Activated CD8-positive, alpha-beta T cell treated with anti-CD3 and anti-CD28 coated beads for 36 hours (primary cell): ENCODE data around the gene AP4E1. TPM values are rescaled to one million over a fixed set of nuclear protein-coding genes. Genes with fewer than 3 reads are reported as not detected.

Experiments used
- ATAC-seq: fragments of 200-7000 bp; cut with Tn5 transposase; one replicate; pipeline ENCODE4 v1.10.0; 2021; ENCODE audit warnings: mild to moderate bottlenecking, moderate library complexity
- CTCF ChIA-PET: fragments of 350-600 bp; sonication (Branson Sonifier 250); formaldehyde crosslinking; loops from one replicate; lab custom pipeline; 2021; ENCODE audit warnings: antibody characterized with exemption; lab: Charles Lee
- POLR2A ChIA-PET: fragments of 350-600 bp; sonication (Branson Sonifier 250); formaldehyde crosslinking; loops from one replicate; lab custom pipeline; 2021; ENCODE audit warnings: antibody characterized with exemption; lab: Charles Lee
- DNase-seq: peaks from one replicate; pipeline ENCODE4 v3.0.0-alpha.2; 2020
- H3K27ac Mint-ChIP-seq: one replicate; pipeline ENCODE4 v1.8.0; 2021; ENCODE audit warnings: mild to moderate bottlenecking, mixed read lengths
- H3K27me3 Mint-ChIP-seq: one replicate; pipeline ENCODE4 v1.8.0; 2021; ENCODE audit warnings: mixed read lengths
- H3K36me3 Mint-ChIP-seq: one replicate; pipeline ENCODE4 v1.8.0; 2021; ENCODE audit warnings: low read depth, mixed read lengths
- H3K4me1 Mint-ChIP-seq: one replicate; pipeline ENCODE4 v1.8.0; 2021; ENCODE audit warnings: low read depth, mixed read lengths
- H3K4me3 Mint-ChIP-seq: one replicate; pipeline ENCODE4 v1.8.0; 2021; ENCODE audit warnings: mild to moderate bottlenecking, moderate library complexity, mixed read lengths
- H3K9me3 Mint-ChIP-seq: one replicate; pipeline ENCODE4 v1.8.0; 2021; ENCODE audit warnings: mixed read lengths
- intact Hi-C: fragments of 100-400 bp; cut with micrococcal nuclease; formaldehyde crosslinking; loops from one replicate; pipeline ENCODE4 v1.10.0; 2022
- total RNA-seq, 2 experiments: library from RNA; stranded (reverse); gene quantifications; one replicate each; pipeline ENCODE4 v1.2.3, GENCODE V29; 2021
- TF ChIP-seq, protein P1 (sequence below): fragments of 200-600 bp; IDR thresholded peaks from one replicate; pipeline ENCODE4 v1.8.0; 2022; ENCODE audit warnings: antibody characterized with exemption, mild to moderate bottlenecking

AP4E1 gene
- total RNA-seq, 2 experiments from 2014 or later, result 16.6 TPM

DNA sequence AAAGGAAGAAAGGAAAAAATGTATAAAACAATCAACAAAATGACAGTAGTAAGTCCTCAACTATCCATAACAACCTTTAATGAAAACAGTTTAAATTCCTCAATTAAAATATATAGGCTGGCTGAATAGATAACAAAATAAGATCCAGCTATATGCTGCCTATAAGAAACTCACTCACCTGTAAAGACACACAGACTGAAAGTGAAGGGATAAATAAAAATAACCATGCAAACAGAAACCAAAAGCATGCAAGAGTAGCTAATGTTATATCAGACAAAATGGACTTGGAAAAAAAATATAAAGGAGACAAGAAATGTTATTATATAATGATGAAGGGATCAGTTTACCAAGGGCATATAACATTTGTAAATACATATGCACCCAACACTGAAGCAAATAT is 51.2 kb downstream of the AP4E1 start:
- TF ChIP-seq, protein P1, sequence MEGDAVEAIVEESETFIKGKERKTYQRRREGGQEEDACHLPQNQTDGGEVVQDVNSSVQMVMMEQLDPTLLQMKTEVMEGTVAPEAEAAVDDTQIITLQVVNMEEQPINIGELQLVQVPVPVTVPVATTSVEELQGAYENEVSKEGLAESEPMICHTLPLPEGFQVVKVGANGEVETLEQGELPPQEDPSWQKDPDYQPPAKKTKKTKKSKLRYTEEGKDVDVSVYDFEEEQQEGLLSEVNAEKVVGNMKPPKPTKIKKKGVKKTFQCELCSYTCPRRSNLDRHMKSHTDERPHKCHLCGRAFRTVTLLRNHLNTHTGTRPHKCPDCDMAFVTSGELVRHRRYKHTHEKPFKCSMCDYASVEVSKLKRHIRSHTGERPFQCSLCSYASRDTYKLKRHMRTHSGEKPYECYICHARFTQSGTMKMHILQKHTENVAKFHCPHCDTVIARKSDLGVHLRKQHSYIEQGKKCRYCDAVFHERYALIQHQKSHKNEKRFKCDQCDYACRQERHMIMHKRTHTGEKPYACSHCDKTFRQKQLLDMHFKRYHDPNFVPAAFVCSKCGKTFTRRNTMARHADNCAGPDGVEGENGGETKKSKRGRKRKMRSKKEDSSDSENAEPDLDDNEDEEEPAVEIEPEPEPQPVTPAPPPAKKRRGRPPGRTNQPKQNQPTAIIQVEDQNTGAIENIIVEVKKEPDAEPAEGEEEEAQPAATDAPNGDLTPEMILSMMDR, result no peak
- Mint-ChIP-seq H3K36me3 (peaks cover 92% of the 10 kb centered on the region), H3K27me3 (no peaks in the 10 kb centered on the region), H3K4me3 (no peak overlapping the region), H3K9me3 (peaks cover 45% of the 10 kb centered on the region), H3K4me1 (no peaks in the 10 kb centered on the region), H3K27ac (no peak overlapping the region)
- ChIA-PET POLR2A (no interaction called here), CTCF (no interaction called here)
- intact Hi-C loops, result no loop called here
- no peak for ATAC-seq
- DNase-seq, result no peak

DNA sequence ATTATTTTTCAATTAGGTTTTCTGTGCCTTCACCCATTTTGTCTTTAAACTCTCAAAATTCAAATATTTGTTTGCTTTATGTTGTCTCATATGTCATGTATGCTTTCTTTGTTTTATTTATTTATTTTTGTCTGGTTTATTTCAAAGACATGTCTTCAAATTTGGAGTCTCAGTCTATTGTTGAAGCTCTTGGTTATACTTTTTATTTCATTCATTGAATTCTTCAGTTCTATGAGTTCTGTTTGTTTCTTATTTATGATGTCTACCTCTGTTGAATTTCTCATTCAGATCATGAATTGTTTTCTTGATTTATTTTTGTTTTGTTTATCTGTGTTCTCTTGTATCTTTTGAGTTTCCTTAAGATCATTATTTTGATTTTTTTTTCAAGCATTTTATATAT is 55.6 kb downstream of the AP4E1 start:
- POLR2A ChIA-PET, result no interaction called here
- H3K27me3 Mint-ChIP-seq, result no peaks in the 10 kb centered on the region
- no peaks in the 10 kb centered on the region for H3K4me1 Mint-ChIP-seq
- intact Hi-C loops, result no loop called here
- H3K9me3 Mint-ChIP-seq, result peaks cover 63% of the 10 kb centered on the region
- H3K36me3 Mint-ChIP-seq, result peaks cover 81% of the 10 kb centered on the region
- no peak overlapping the region for H3K4me3 Mint-ChIP-seq
- TF ChIP-seq, protein P1, result no peak
- CTCF ChIA-PET, result interaction anchor here (0.6 kb wide), 1 partner anchor 309 kb away, joined by 3 read pairs; no protein-coding TSS in a partner anchor
- DNase-seq, result no peak
- ATAC-seq, result no peak
- no peak overlapping the region for H3K27ac Mint-ChIP-seq

DNA sequence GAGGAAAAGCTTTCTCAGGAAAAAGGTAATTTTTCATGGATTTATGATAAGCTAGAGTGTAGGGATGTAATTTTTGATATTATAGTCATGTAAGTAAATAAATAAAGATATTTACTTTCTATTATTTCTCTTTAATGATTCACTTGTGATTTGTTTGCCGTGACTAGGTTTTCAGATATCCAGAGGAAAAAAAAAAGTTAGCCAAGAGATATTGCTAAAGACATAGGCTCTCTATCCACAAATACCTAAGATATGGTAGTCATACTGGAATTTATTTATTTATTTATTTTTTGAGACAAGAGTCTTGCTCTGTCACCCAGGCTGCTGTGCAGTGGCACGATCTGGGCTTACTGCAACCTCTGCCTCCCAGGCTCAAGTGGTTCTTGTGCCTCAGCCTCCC is 59.9 kb downstream of the AP4E1 start:
- TF ChIP-seq, protein P1, result no peak
- Mint-ChIP-seq H3K4me1 (peaks cover 4% of the 10 kb centered on the region), H3K27me3 (no peaks in the 10 kb centered on the region), H3K27ac (no peak overlapping the region), H3K36me3 (peaks cover 82% of the 10 kb centered on the region), H3K9me3 (peaks cover 54% of the 10 kb centered on the region), H3K4me3 (no peak overlapping the region)
- POLR2A ChIA-PET, result no interaction called here
- CTCF ChIA-PET, result interaction anchor here (1.1 kb wide), 1 partner anchor 20 kb away, joined by 3 read pairs; no protein-coding TSS in a partner anchor
- no peak for ATAC-seq
- DNase-seq, result no peak
- intact Hi-C loops, result no loop called here

DNA sequence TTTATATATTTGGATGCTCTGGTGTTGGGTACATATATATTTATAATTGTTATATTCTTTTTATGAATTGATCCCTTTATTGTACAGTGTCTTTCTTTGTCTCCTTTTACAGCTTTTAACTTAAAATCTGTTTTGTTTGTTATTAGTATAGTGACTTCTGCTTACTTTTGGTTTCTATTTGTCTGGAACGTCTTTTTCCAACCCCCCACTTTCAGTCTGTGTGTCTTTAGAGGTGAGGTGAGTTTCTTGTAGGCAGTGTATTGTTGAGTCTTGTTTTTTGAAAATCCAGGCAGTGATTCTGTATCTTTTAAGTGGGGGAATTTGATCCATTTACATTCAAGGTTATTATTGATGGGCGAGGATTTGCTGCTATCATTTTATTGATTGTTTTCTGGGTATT is 62.0 kb downstream of the AP4E1 start:
- no peak overlapping the region for H3K27ac Mint-ChIP-seq
- ChIA-PET CTCF (no interaction called here), POLR2A (no interaction called here)
- peaks cover 4% of the 10 kb centered on the region for H3K4me1 Mint-ChIP-seq
- no peaks in the 10 kb centered on the region for H3K27me3 Mint-ChIP-seq
- intact Hi-C loops, result no loop called here
- DNase-seq (no peak), ATAC-seq (no peak)
- peaks cover 39% of the 10 kb centered on the region for H3K9me3 Mint-ChIP-seq
- no peak overlapping the region for H3K4me3 Mint-ChIP-seq
- H3K36me3 Mint-ChIP-seq, result peaks cover 73% of the 10 kb centered on the region
- TF ChIP-seq, protein P1, result no peak

DNA sequence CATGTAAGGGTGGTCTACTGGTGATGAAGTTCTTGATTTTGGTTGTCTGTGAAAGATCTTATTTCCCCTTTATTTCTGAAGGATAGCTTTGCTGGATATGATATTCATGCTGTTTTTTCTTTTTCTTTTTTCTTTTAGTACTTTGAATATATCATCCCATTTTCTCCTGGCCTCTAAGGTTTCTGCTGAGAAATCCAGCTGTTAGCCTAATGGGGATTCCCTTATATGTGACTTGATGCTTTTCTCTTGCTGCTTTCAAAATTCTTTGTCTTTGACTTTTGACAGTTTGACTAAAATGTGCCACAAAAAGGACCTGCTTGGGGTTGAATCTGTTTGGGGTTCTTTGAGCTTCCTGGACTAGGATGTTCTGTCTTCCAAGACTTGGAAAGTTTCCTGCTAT is 62.6 kb downstream of the AP4E1 start:
- intact Hi-C loops, result no loop called here
- peaks cover 36% of the 10 kb centered on the region for H3K9me3 Mint-ChIP-seq

More for the DNA sequence above, 62.6 kb downstream of the AP4E1 start:
- ChIA-PET CTCF (no interaction called here), POLR2A (no interaction called here)
- no peaks in the 10 kb centered on the region for H3K27me3 Mint-ChIP-seq
- DNase-seq (no peak), ATAC-seq (no peak)
- no peak overlapping the region for H3K4me3 Mint-ChIP-seq
- no peak overlapping the region for H3K27ac Mint-ChIP-seq
- peaks cover 71% of the 10 kb centered on the region for H3K36me3 Mint-ChIP-seq
- TF ChIP-seq, protein P1, result no peak
- H3K4me1 Mint-ChIP-seq, result peaks cover 4% of the 10 kb centered on the region
